ENCODE results near the gene PCLO. TPM values are rescaled to one million over a fixed set of nuclear protein-coding genes. Genes with fewer than 3 reads are reported as not detected.

The PCLO gene
- total and polyA plus RNA-seq, 2 of the 8 experiments (the other 6 are each of a cell fraction or from before 2014, with no cell fraction given), result 1.5 to 3.2 TPM

GRCh38 chr7:83162402-83163256 lies at the start of gene PCLO (continued):
- no peak for TF ChIP-seq RNF2 (IDR thresholded peaks at IDR 0.05; ENCODE audit: borderline replicate concordance, low read depth, low read length, missing control alignments, poor library complexity, severe bottlenecking)
- TF ChIP-seq BRCA1 (IDR thresholded peaks at IDR 0.05; ENCODE audit: low read depth, low read length), result no peak
- no peak for TF ChIP-seq POU5F1 (IDR thresholded peaks at IDR 0.05; ENCODE audit: low read depth, low read length)
- TF ChIP-seq SRF (IDR thresholded peaks at IDR 0.05; ENCODE audit: low read depth, low read length), result no peak
- 0 out of 2 replicates have a peak, but pooled peaks have one; percentile 19 for TF ChIP-seq BACH1 (IDR thresholded peaks at IDR 0.05; ENCODE audit: low read length)
- TF ChIP-seq JUN (IDR thresholded peaks at IDR 0.05; ENCODE audit: low read depth, low read length), result peak; percentile 92
- peak; percentile 88 to 94 for TF ChIP-seq SIN3A (conservative IDR thresholded peaks at IDR 0.05 in 1 of 2, IDR thresholded peaks at IDR 0.05 in 1 of 2; ENCODE audit: low read depth in 1 of 2, low read length in 2 of 2)
- no peak for TF ChIP-seq CBX5 (IDR thresholded peaks at IDR 0.05; ENCODE audit: low read depth, low read length)
- peak; percentile 94 for TF ChIP-seq ASH2L (IDR thresholded peaks at IDR 0.05; ENCODE audit: low read length)
- TF ChIP-seq CEBPB (IDR thresholded peaks at IDR 0.05; ENCODE audit: low read depth, low read length), result no peak
- peak; percentile 47 for TF ChIP-seq ATF3 (IDR thresholded peaks at IDR 0.05; ENCODE audit: insufficient read depth, low read depth, low read length)
- TF ChIP-seq EZH2 (IDR thresholded peaks at IDR 0.05; ENCODE audit: low read depth, low read length, severe bottlenecking), result no peak
- TF ChIP-seq CBX8 (IDR thresholded peaks at IDR 0.05; ENCODE audit: borderline replicate concordance, low read depth, low read length), result no peak
- no peak; a peak in 1 of 4 replicates for TF ChIP-seq RAD21 (IDR thresholded peaks at IDR 0.05 in 1 of 2, conservative IDR thresholded peaks at IDR 0.05 in 1 of 2; ENCODE audit: low read depth in 2 of 2, low read length in 2 of 2)
- no peak for TF ChIP-seq KDM1A (IDR thresholded peaks at IDR 0.05; ENCODE audit: borderline replicate concordance, low read length)
- TF ChIP-seq SP1 (IDR thresholded peaks at IDR 0.05; ENCODE audit: low read depth, low read length), result no peak
- TF ChIP-seq CTCF (IDR thresholded peaks at IDR 0.05; ENCODE audit: control extremely low read depth in 1 of 3, insufficient read depth in 1 of 3, low read depth in 1 of 3, low read length in 3 of 3), result no peak
- no peak for TF ChIP-seq RXRA (IDR thresholded peaks at IDR 0.05; ENCODE audit: insufficient read depth, low read depth, low read length)
- TF ChIP-seq CHD1 (IDR thresholded peaks at IDR 0.05; ENCODE audit: low read depth, low read length), result no peak
- TF ChIP-seq ZNF274 (IDR thresholded peaks at IDR 0.05; ENCODE audit: borderline replicate concordance, extremely low read depth, low read length), result no peak
